ENCODE results near the gene ELK4. TPM values are rescaled to one million over a fixed set of nuclear protein-coding genes. Genes with fewer than 3 reads are reported as not detected.

Gene ELK4
- total and polyA plus RNA-seq, 2 donors (not counting 3 experiments of a cell fraction or from before 2014, with no cell fraction given): 8.7 to 107 TPM

- DNase-seq (ENCODE audit: low read depth, low spot score) (no peak), FAIRE-seq (no peak)
- dilution Hi-C loops (cut with MboI; ENCODE audit: extremely low pct_ligation_motif_present, low sequenced_read_pairs) (no loop called here), intact Hi-C loops (cut with micrococcal nuclease) (no loop called here)
- Histone ChIP-seq H3K4me1 (ENCODE audit: control insufficient read depth, extremely low read depth, insufficient read depth, low read length) (no peaks in the 10 kb centered on the region), H3K4me3 (replicated peaks in 1 of 3; ENCODE audit: insufficient read depth in 1 of 3, low read depth in 1 of 3, low read length in 3 of 3) (no peak overlapping the region), H2AFZ (ENCODE audit: low read depth, low read length) (no peak overlapping the region), H3K27ac (ENCODE audit: insufficient read depth, low read depth, low read length) (no peak overlapping the region), H3K27me3 (ENCODE audit: control insufficient read depth in 2 of 2, insufficient read depth in 2 of 2, low read length in 2 of 2) (peaks cover 40 to 61% of the 10 kb centered on the region in 2 experiments), H3K9ac (replicated peaks; ENCODE audit: extremely low read depth, insufficient read depth, low read length) (no peak overlapping the region), H3K9me3 (replicated peaks; ENCODE audit: control insufficient read depth, insufficient read depth, low read length) (no peaks in the 10 kb centered on the region), H3K79me2 (ENCODE audit: control insufficient read depth, insufficient read depth, low read length) (no peaks in the 10 kb centered on the region), H3K4me2 (ENCODE audit: insufficient read depth, low read length) (no peak overlapping the region), H4K20me1 (replicated peaks; ENCODE audit: control insufficient read depth, extremely low read depth, insufficient read depth, low read length) (no peaks in the 10 kb centered on the region), H3K36me3 (ENCODE audit: control insufficient read depth in 2 of 2, extremely low read depth in 1 of 2, insufficient read depth in 2 of 2, low read length in 2 of 2) (no peaks in the 10 kb centered on the region), H3K9me1 (replicated peaks; ENCODE audit: control insufficient read depth, extremely low read depth, insufficient read depth, low read length) (no peaks in the 10 kb centered on the region)
- TF ChIP-seq FOS (IDR thresholded peaks at IDR 0.05; ENCODE audit: borderline replicate concordance, insufficient read depth, low read length): no peak
- TF ChIP-seq GATA2 (IDR thresholded peaks at IDR 0.05; ENCODE audit: insufficient read depth, insufficient read length, low read depth, low read length): no peak
- no peak for TF ChIP-seq POLR2AphosphoS5 (IDR thresholded peaks at IDR 0.05; ENCODE audit: insufficient read depth, low read depth, low read length)
- no peak for TF ChIP-seq EZH2 (IDR thresholded peaks at IDR 0.05; ENCODE audit: borderline replicate concordance, low read depth, low read length, severe bottlenecking)
- no peak for TF ChIP-seq POLR2A (IDR thresholded peaks at IDR 0.05; ENCODE audit: low read depth, low read length)
- CTCF ChIA-PET: interaction anchor here (1.0 to 1.8 kb wide), 2 partner anchors 22 to 92 kb away, joined by 3 to 5 read pairs; no protein-coding TSS in a partner anchor
- BruUV-seq (replicated peaks): no TSS peak
- POLR2A ChIA-PET: no interaction called here
Observed at GRCh38 chr1:205565799-205566198, 66.0 kb downstream of the ELK4 start.

GRCh38 chr1:205563927-205564441 is 67.8 kb downstream of the ELK4 start:
- Histone ChIP-seq H3K4me2 (ENCODE audit: insufficient read depth, low read length) (no peak overlapping the region), H3K9me1 (replicated peaks; ENCODE audit: control insufficient read depth, extremely low read depth, insufficient read depth, low read length) (no peaks in the 10 kb centered on the region), H3K36me3 (ENCODE audit: control insufficient read depth in 2 of 2, extremely low read depth in 1 of 2, insufficient read depth in 2 of 2, low read length in 2 of 2) (no peaks in the 10 kb centered on the region), H3K27me3 (ENCODE audit: control insufficient read depth in 2 of 2, insufficient read depth in 2 of 2, low read length in 2 of 2) (peaks cover 25 to 45% of the 10 kb centered on the region in 2 experiments), H4K20me1 (replicated peaks; ENCODE audit: control insufficient read depth, extremely low read depth, insufficient read depth, low read length) (no peaks in the 10 kb centered on the region), H3K4me3 (replicated peaks in 1 of 3; ENCODE audit: insufficient read depth in 1 of 3, low read depth in 1 of 3, low read length in 3 of 3) (no peak overlapping the region), H3K4me1 (ENCODE audit: control insufficient read depth, extremely low read depth, insufficient read depth, low read length) (no peaks in the 10 kb centered on the region), H3K79me2 (ENCODE audit: control insufficient read depth, insufficient read depth, low read length) (no peaks in the 10 kb centered on the region), H3K9ac (replicated peaks; ENCODE audit: extremely low read depth, insufficient read depth, low read length) (no peak overlapping the region), H3K27ac (ENCODE audit: insufficient read depth, low read depth, low read length) (no peak overlapping the region), H3K9me3 (replicated peaks; ENCODE audit: control insufficient read depth, insufficient read depth, low read length) (no peaks in the 10 kb centered on the region), H2AFZ (ENCODE audit: low read depth, low read length) (no peak overlapping the region)
- BruUV-seq (replicated peaks): no TSS peak
- no peak for TF ChIP-seq POLR2A (IDR thresholded peaks at IDR 0.05; ENCODE audit: low read depth, low read length)
- no peak for TF ChIP-seq FOS (IDR thresholded peaks at IDR 0.05; ENCODE audit: borderline replicate concordance, insufficient read depth, low read length)
- no peak for TF ChIP-seq GATA2 (IDR thresholded peaks at IDR 0.05; ENCODE audit: insufficient read depth, insufficient read length, low read depth, low read length)
- no peak for TF ChIP-seq MAX (IDR thresholded peaks at IDR 0.05; ENCODE audit: insufficient read depth, insufficient read length)
- TF ChIP-seq EZH2 (IDR thresholded peaks at IDR 0.05; ENCODE audit: borderline replicate concordance, low read depth, low read length, severe bottlenecking): no peak
- TF ChIP-seq MYC (IDR thresholded peaks at IDR 0.05; ENCODE audit: low read depth, low read length): no peak
- no peak for TF ChIP-seq JUN (IDR thresholded peaks at IDR 0.05; ENCODE audit: borderline replicate concordance, insufficient read depth, insufficient read length, low read depth)
- TF ChIP-seq POLR2AphosphoS5 (IDR thresholded peaks at IDR 0.05; ENCODE audit: insufficient read depth, low read depth, low read length): no peak
- no peak for TF ChIP-seq CTCF (IDR thresholded peaks at IDR 0.05; ENCODE audit: extremely low read depth in 1 of 2, insufficient read depth in 1 of 2, low read depth in 1 of 2, low read length in 2 of 2)
- intact Hi-C loops (cut with micrococcal nuclease) (no loop called here), dilution Hi-C loops (cut with MboI; ENCODE audit: extremely low pct_ligation_motif_present, low sequenced_read_pairs) (no loop called here)
- no peak for DNase-seq (ENCODE audit: low read depth, low spot score)
- ChIA-PET CTCF (interaction anchor here (1.8 kb wide), 1 partner anchor 94 kb away, joined by 5 read pairs; no protein-coding TSS in a partner anchor), POLR2A (no interaction called here)
- FAIRE-seq: no peak
